ENCODE results near the gene CPEB4. TPM values are rescaled to one million over a fixed set of nuclear protein-coding genes. Genes with fewer than 3 reads are reported as not detected.

CPEB4 gene
- total RNA-seq, 1 experiment from 2014 or later = 11.1 TPM

GRCh38 chr5:174008922-174009321, 120.8 kb downstream of the CPEB4 start:
- Histone ChIP-seq H3K4me3 (replicated peaks in 1 of 2; ENCODE audit: low read depth in 1 of 2, low read length in 2 of 2) (no peak overlapping the region), H3K4me1 (ENCODE audit: control insufficient read depth in 1 of 2, insufficient read depth in 2 of 2, low read length in 2 of 2) (no peaks in the 10 kb centered on the region), H3K27ac (ENCODE audit: low read depth, low read length) (no peak overlapping the region), H3K4me2 (ENCODE audit: low read length) (no peak overlapping the region), H3K9ac (ENCODE audit: low read length) (no peak overlapping the region), H3K27me3 (ENCODE audit: insufficient read depth, low read length) (peaks cover 14% of the 10 kb centered on the region), H2AFZ (ENCODE audit: low read depth, low read length, poor library complexity, severe bottlenecking) (no peak overlapping the region), H3K9me2 (ENCODE audit: insufficient read depth) (no peaks in the 10 kb centered on the region), H3K79me2 (ENCODE audit: insufficient read depth, low read length) (no peaks in the 10 kb centered on the region), H3K36me3 (ENCODE audit: control insufficient read depth in 1 of 2, insufficient read depth in 2 of 2, low read length in 2 of 2) (no peaks in the 10 kb centered on the region), H4K20me1 (ENCODE audit: insufficient read depth) (no peaks in the 10 kb centered on the region), H3K9me3 (ENCODE audit: control insufficient read depth in 1 of 2, insufficient read depth in 1 of 2, low read depth in 1 of 2, low read length in 2 of 2) (no peaks in the 10 kb centered on the region)
- intact Hi-C loops (cut with micrococcal nuclease) = no loop called here
- ChIA-PET CTCF (no interaction called here), POLR2A (no interaction called here), RAD21 (ENCODE audit: low non-redundant PET in 1 of 2, low total read pairs in 2 of 2, uncharacterized antibody in 2 of 2, unreplicated experiment in 2 of 2) (no interaction called here)
- TF ChIP-seq POLR2AphosphoS5 (IDR thresholded peaks at IDR 0.05; ENCODE audit: low read depth, low read length) (no peak), JUND (IDR thresholded peaks at IDR 0.05) (no peak), CEBPB (IDR thresholded peaks at IDR 0.05; ENCODE audit: low read depth) (no peak), TCF7L2 (IDR thresholded peaks at IDR 0.05; ENCODE audit: borderline replicate concordance, extremely low read depth, insufficient read depth, insufficient read length) (no peak)
- no TSS peak for BruUV-seq (replicated peaks)
- ATAC-seq = no peak
- DNase-seq (ENCODE audit: low read depth, low spot score) = no peak

- Histone ChIP-seq H3K4me2 (ENCODE audit: low read length) (no peak overlapping the region), H3K27ac (ENCODE audit: low read depth, low read length) (no peak overlapping the region), H4K20me1 (ENCODE audit: insufficient read depth) (no peaks in the 10 kb centered on the region), H3K4me1 (ENCODE audit: control insufficient read depth in 1 of 2, insufficient read depth in 2 of 2, low read length in 2 of 2) (no peaks in the 10 kb centered on the region), H3K9me3 (ENCODE audit: control insufficient read depth in 1 of 2, insufficient read depth in 1 of 2, low read depth in 1 of 2, low read length in 2 of 2) (no peaks in the 10 kb centered on the region), H3K9me2 (ENCODE audit: insufficient read depth) (no peaks in the 10 kb centered on the region), H3K36me3 (ENCODE audit: control insufficient read depth in 1 of 2, insufficient read depth in 2 of 2, low read length in 2 of 2) (no peaks in the 10 kb centered on the region), H3K27me3 (ENCODE audit: insufficient read depth, low read length) (peaks cover 14% of the 10 kb centered on the region), H2AFZ (ENCODE audit: low read depth, low read length, poor library complexity, severe bottlenecking) (no peak overlapping the region), H3K4me3 (replicated peaks in 1 of 2; ENCODE audit: low read depth in 1 of 2, low read length in 2 of 2) (no peak overlapping the region), H3K9ac (ENCODE audit: low read length) (no peak overlapping the region), H3K79me2 (ENCODE audit: insufficient read depth, low read length) (no peaks in the 10 kb centered on the region)
- ChIA-PET RAD21 (ENCODE audit: low non-redundant PET in 1 of 2, low total read pairs in 2 of 2, uncharacterized antibody in 2 of 2, unreplicated experiment in 2 of 2) (no interaction called here), POLR2A (no interaction called here), CTCF (interaction anchor here (2.3 kb wide), 1 partner anchor 301 kb away, joined by 7 read pairs; no protein-coding TSS in a partner anchor)
- ATAC-seq (no peak), DNase-seq (ENCODE audit: low read depth, low spot score) (no peak)
- no TSS peak for BruUV-seq (replicated peaks)
- intact Hi-C loops (cut with micrococcal nuclease) = no loop called here
- TF ChIP-seq EGR1 (IDR thresholded peaks at IDR 0.05; ENCODE audit: low read depth) (no peak), POLR2A (IDR thresholded peaks at IDR 0.05; ENCODE audit: borderline replicate concordance, extremely low read depth, insufficient read depth, insufficient read length) (no peak), JUND (IDR thresholded peaks at IDR 0.05) (no peak), REST (IDR thresholded peaks at IDR 0.05; ENCODE audit: low read depth) (no peak), YY1 (IDR thresholded peaks at IDR 0.05; ENCODE audit: extremely low read depth, insufficient replicate concordance, low read depth, low read length) (no peak), TCF7L2 (IDR thresholded peaks at IDR 0.05; ENCODE audit: borderline replicate concordance, extremely low read depth, insufficient read depth, insufficient read length) (no peak), MAX (IDR thresholded peaks at IDR 0.05) (no peak), ATF3 (IDR thresholded peaks at IDR 0.05) (no peak), EZH2phosphoT487 (IDR thresholded peaks at IDR 0.05; ENCODE audit: borderline replicate concordance) (no peak), ZNF274 (IDR thresholded peaks at IDR 0.05; ENCODE audit: low read depth, low read length) (no peak), RAD21 (IDR thresholded peaks at IDR 0.05; ENCODE audit: low read depth) (no peak), ZBTB33 (IDR thresholded peaks at IDR 0.05; ENCODE audit: extremely low read depth, insufficient replicate concordance, low read length) (no peak), ZFX (IDR thresholded peaks at IDR 0.05) (no peak)
Observed at GRCh38 chr5:174010365-174010764, 122.2 kb downstream of the CPEB4 start.
